NCI-H1694 treated with DMSO at 0.1 percent for 48 hours (cell line): ENCODE data around the gene ZNF783.

Experiments
- DNase-seq: peaks from one replicate; lab custom pipeline; 2025; lab: John Stamatoyannopoulos, UW

The ZNF783 gene

DNA sequence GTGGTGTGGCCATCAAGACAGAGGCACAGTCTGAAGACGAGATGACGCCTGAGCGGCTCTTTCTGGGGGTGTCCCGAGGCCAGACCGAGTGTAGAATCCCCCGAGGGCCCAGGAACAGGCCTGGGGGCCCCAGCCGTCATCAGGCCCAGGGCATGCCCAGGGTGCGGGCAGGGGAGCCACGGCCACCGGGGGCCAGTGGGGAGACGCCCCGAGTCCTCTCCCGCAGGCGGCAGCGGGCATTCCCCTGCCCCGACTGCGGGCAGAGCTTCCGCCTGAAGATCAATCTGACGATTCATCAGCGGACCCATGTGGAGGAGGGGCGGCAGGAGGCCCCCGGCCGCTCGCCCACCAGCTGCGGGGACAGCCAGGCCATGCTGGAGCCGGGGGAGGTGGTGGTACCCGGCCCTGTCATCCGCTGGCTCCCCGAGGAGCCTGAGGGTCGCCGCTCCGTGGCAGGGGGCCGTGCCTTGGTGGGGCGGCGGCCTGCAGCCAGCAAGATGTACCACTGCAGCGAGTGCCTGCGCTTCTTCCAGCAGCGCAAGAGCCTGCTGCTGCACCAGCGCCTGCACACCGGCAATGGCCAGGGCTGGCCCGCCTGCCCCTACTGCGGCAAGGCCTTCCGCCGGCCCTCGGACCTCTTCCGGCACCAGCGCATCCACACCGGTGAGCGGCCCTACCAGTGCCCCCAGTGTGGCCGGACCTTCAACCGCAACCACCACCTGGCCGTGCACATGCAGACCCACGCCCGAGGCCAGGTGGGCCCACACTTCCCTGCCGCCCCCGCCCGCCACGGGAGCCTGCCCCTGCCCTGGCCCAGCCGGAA lies 19.7 kb downstream of the ZNF783 start:
- DNase-seq = no peak

DNA sequence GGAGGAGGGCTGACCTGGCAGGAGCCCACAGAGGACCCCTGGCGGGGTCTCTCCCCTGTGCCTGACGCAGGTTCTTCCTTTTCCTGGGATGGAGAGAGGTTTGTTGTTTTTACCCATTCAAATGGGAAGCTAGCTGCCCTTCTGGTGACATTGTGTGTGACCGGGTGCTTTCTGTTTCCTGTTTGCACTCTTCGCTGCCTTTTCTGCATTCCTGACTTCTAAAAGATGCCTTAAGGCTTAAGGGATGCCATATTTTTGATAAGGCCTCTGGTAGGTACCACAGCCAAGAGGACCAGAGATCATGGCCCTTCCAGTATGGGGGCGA lies 20.3 kb downstream of the ZNF783 start:
- no peak for DNase-seq

DNA sequence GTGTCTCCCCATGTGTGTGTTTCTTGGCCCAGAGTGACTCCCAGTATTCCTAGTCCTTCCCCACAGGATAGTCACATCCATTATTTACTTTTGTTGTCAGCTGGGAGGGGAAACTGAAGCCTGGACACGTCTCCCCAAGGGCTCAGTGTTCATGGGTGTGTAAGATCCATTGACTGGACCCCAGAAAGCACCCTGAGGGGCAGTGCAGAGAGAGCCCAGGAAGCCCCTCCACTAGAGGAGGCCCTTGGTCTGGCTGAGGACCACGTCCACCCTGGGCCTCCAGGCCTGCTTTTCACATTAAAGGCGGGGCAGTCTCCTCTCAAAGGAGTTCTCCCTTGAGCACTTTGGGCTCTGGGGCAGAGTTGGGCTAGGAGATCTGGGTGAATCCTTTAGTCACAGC lies 21.3 kb downstream of the ZNF783 start:
- DNase-seq = no peak

GRCh38 chr7:149284343-149284742 lies 22.3 kb downstream of the ZNF783 start:
- no peak for DNase-seq

DNA sequence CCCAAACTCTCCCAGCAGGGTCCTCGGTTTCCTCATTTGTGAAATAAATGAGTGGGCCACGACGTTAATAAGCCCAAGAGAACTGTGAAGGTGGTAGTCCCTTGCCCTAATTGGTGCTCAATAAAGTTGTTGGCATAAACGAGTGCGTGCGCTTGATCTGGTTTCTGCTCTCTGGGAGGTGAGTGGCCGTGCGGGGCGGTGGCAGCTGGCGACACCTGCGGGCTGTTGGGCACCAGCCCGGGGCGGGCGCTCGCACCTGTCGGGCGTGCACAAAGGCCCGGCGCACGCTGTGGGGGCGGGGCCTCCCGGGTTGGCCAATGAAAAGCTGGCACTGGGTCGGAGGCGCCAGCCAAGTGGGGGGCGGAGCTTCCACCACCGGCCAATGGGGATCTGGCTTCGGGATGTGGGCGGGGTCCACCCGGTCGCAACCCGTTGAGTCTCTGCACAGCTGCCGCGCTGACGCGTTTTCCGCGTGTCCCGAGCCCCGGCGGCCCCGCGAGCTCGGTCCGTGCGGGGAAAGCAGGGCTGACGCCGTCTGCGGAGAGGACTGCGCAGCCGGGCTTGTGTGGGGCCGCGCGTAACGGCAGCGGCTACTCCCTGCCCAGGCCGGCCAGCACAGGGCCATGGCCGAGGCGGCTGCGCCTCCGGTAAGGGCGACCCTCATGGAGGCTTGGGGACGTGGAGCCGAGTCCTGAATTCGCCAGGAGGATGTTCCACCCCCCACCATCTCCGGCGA lies 23.0 kb downstream of the ZNF783 start:
- DNase-seq = peak; percentile 73

DNA sequence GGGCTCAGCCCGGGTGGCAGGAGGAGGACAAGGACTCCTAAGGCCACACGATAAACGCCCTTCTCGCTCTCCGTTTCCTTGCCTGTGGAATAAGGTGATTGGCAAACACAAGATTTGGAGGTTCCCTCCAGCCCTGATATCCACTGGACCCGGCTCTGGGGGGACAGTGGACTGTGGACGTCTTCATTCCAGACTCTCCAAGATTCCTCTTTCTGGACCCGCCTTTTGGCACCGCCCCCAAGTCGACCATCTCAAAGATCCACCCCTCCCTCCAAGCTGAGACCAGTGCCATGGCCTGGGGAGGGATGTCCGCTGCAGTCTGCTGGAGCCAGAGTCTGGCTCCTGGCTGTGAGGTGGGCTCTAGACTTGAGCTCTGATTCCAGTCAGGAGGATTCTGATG lies 23.6 kb downstream of the ZNF783 start:
- no peak for DNase-seq

DNA sequence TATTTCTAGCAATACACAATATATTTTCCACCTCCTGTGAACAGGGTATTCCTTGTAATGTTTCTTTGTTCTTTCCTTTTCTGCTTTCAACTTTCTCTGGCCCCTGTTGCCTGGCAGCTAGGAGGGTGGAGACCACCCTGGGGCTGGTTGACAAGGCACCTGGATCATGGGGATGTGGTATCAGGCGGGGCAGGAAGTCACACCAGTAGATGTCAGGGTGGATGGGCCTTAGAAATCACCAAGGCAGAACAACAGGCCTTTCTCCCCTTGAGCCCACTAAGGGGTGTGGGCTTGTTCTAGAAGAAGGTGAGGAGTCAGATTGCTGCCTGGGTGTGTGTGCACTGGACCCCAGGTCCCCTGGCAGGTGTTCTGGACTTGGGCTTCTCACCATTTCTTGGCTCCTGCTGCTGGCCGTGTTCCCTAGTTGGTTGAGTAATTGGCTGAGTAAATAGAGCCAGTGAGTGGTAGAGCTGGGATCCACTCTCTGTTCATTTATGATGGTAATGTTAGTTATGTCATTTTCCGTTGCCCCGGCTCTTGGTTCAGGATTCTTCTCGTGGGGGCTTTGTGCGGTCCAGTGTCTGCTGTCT lies 24.9 kb downstream of the ZNF783 start:
- DNase-seq = no peak

DNA sequence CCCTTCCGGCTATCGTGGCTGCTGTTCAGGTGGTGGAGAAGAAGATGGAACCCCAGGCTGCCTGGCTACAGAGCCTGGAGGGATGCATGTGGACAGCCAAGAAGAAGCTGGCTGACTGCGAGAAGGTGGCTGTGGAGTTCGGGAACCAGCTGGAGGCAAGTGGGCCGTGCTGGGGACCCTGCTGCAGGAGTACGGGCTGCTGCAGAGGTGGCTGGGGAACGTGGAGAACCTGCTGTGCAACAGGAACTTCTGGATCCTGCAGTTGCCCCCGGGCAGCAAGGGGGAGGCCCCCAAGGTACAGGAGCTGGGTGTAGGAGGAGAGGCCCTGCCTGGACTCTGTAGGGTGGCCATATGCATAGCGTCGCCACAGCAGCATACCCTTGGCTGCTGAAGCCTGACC lies 25.6 kb downstream of the ZNF783 start:
- DNase-seq = no peak

DNA sequence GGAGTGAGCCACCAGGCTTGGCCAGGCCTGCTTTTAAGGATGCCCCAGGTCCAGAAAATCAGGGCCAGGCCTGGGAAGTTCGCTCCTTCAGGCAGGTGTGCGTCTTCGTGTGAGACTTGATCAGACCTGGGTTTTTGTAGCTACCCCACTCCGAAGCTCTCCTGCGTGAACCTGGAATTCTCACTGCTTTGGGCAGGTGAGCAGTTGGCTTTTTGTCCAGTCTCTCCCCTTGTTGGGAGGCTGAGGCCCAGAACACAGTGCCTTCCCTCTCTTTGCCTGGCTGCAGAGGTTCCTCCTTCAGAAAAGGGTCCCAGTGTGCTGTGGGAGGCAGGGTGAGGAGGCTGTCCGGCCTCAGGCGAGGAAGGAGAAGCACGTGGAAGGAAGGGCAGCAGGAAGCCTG lies 27.3 kb downstream of the ZNF783 start:
- no peak for DNase-seq

DNA sequence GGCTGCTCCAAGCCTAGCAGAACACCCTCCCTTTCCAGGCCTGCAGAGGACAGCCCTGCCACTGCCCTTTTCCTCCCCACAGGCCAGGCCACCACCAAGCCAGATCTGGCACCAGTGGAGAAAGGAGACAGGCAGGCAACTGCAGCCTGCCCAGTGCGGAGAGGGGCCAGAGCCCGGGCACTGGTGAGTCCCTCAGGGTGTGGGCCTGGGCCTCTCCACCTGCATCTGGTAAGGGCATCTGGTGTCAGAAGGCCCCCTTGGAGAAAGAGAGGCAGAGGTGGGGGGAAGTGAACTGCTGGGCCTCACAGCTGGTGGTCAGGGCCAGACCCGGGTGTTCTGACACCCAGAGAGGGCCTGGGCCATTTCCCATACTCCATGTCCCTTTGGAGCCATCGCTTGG lies 27.9 kb downstream of the ZNF783 start:
- no peak for DNase-seq

GRCh38 chr7:149291036-149291780 lies 29.2 kb downstream of the ZNF783 start:
- no peak for DNase-seq

- DNase-seq = no peak
Measured at GRCh38 chr7:149291781-149292461, 29.9 kb downstream of the ZNF783 start.

DNA sequence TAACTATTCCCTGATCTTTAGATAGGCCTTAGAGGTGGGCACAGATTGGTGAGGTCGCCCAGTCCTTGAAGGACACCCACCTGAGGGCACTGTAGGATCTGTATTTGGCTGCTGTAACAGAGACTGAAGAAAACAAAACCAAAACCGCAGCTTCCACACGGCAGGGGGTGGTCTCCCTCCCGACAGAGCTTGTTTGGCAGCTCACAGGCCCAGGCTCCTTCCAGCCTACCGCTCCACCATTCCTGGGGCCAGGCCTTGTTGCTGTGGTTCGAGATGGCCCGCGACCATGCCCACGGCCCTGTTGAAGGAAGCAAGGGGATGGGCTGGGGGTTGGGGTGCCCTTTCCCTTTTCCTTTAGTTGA lies 30.4 kb downstream of the ZNF783 start:
- DNase-seq = no peak

DNA sequence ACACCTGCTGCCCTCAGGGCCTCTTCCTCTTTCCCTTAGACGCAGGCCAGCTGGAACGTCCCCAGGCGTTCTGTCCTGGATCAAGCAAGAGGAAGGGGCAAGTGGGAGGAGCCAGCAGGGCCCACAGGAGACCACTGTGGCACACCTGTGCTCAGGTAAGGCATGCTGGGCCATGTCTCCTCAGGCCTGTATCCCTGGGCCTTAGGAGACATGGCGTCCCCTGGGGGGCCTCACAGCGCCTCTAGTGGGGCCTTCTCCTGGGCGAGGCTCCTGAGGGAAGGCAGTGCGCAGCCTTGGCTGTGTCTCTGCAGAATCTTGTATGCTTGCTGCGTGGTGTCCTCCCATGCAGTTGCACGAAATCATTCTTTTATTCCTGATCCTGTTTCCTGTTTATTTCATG lies 31.3 kb downstream of the ZNF783 start:
- no peak for DNase-seq

DNA sequence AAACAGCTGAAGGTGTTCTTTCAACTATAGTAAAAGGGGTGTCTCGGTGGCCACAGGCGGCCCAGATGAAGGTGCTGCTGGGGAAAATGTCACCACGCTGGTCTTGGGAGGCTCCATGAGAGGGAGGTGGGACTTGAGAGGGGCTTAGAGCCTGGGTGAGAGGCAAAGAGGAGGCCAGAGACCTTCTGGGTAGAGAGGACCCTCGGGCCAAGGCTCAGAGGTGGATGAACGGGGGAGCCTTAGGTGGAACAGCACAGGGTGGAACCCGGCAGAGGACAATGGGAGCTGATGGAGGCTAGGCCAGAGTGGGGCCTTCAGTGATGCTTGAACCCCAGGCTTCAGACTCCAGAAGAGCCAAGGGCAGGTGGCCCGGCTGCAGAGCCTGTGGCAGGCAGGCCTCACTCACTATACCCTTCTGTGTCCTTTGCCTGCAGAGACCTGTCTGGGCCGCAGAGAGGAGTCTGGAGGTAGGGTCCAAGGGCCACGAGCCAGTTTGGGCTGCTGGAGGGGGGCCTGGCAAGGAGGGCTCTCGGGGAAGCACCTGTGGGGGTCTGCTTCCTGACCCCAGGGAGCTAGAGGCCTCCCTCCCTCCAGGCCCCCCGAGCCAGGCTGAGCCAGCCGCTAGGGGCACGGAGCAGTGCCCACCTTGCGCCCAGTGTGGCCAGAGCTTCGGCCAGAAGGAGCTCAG lies 32.1 kb downstream of the ZNF783 start:
- no peak for DNase-seq

DNA sequence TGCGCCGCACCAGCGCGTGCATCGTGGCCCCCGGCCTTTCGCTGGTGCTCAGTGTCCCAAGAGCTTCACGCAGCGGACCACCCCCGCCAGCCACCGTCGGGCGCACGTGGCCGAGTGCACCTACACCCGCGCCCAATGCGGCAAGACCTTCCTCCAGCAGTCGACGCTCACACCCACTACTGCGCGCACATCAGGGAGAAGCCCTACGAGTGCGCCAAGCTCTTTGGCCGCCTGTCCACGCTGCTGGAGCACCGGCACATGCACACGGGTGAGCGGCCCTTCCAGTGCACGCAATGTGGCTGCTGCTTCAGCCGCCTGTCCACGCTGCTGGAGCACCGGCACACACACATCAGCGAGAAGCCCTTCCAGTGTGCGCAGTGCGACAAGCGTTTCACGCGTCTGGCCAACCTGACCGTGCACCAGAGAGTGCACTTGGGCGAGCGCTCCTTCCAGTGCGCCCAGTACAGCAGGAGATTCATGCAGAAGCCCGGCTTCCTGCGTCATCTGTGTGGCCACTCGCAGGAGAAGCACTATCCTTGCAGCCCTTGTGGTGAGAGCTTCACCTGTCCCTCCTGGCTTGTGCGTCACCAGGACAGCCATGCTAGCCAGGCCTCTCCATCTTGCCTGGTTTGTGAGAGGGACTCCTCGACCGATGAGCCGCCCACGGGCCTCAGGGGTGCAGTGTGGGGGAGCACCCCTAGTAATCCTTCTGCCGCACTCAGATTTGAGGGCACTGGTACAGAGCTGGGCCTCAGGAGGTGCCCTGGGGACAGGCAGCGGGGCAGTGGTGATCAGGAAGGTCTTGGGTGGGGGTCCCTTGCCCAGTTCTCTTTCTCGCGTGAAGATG lies 32.9 kb downstream of the ZNF783 start:
- no peak for DNase-seq

DNA sequence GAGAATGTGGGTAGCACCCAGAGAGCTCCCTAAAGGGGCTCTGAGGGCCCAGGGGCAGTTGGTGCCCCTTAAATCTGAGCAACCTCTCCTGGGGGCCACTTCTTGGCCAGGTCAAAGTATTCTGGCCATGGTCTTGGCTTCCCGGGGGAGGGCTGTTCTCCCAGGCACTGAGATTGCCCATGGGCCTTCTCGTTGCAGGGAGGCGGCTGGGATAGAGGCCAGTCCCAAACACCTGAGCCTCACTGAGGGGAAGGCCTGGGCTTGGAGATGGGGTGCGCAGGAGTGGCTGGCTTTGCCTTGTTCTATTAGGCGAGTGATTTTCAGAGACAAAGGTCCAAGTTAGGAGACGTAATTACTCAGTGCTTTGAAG lies 33.5 kb downstream of the ZNF783 start:
- DNase-seq = no peak

- no peak for DNase-seq
Measured at GRCh38 chr7:149296368-149296767, 34.4 kb downstream of the ZNF783 start.

DNA sequence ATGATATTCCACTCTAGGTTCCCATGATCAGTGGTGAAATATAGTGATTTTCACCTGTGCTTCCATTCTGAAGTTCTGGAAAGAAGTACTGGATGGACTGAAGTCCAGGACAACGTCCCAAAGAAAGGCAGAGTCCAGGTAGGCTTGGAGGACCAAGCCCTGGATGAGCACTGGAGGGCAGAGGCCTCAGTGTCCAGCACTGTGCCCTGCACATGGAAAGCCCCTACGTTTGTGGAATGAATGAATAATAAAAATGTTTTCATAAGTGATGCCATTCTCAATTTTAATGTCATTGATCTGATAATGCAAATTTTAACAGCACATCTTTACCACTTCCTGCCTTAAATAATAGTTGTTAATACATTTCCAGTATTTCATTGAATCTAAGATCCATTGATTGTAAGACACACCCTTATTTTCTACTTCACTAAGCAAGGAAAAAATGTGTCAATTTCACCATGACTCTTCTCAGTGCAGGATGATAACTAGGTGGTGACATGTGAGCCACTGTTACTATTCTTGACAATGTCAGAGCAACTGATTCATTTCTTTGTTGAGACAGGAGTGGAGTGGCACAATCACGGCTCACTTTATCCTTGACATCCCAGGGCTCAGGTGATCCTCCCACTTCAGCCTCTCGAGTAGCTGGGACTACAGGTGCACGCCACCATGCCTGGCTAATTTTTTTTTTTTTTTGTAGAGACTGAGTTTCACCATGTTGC lies 35.2 kb downstream of the ZNF783 start:
- no peak for DNase-seq
